Lung (tissue), 12 donors: ENCODE results near the gene CERS1. TPM values are rescaled to one million over a fixed set of nuclear protein-coding genes. Genes with fewer than 3 reads are reported as not detected.

Experiments
- ATAC-seq: fragments of 200-7000 bp; cut with Tn5 transposase; one replicate; pipeline ENCODE4 v1.9.1; 2020; ENCODE audit warnings: moderate number of reproducible peaks; ENCODE audit not compliant: insufficient read depth, low FRiP score
- DNase-seq, 3 donors: peaks; one replicate each; pipeline ENCODE4 v3.0.0-alpha.2; 2013 to 2017
- H3K27ac ChIP-seq, 2 donors: one replicate each; pipeline ENCODE4 v1.5.1; 2013; ENCODE audit warnings: mild to moderate bottlenecking in 2 of 2, moderate library complexity in 2 of 2, control low read depth in 1 of 2, inconsistent platforms in 1 of 2, low read depth in 1 of 2, low read length in 1 of 2
- H3K27me3 ChIP-seq, 3 donors: one replicate each; pipeline ENCODE4 v1.5.1; 2013; ENCODE audit warnings: low read length in 2 of 3; ENCODE audit not compliant: control insufficient read depth in 3 of 3, insufficient read depth in 3 of 3
- H3K36me3 ChIP-seq, 4 donors: one replicate each; pipeline ENCODE4 v1.5.1; 2013; ENCODE audit warnings: low read length in 4 of 4, mild to moderate bottlenecking in 1 of 4, moderate library complexity in 1 of 4; ENCODE audit not compliant: control insufficient read depth in 4 of 4, insufficient read depth in 4 of 4
- H3K4me1 ChIP-seq, 5 donors: one replicate each; pipeline ENCODE4 v1.5.1; 2013; ENCODE audit warnings: low read length in 5 of 5, mild to moderate bottlenecking in 2 of 5, moderate library complexity in 1 of 5; ENCODE audit not compliant: control insufficient read depth in 5 of 5, insufficient read depth in 5 of 5
- H3K4me3 ChIP-seq: one replicate; pipeline ENCODE4 v1.5.1; 2013; ENCODE audit warnings: mild to moderate bottlenecking, control low read depth, moderate library complexity
- H3K9ac ChIP-seq, 2 donors: one replicate each; pipeline ENCODE4 v1.5.1; 2013; ENCODE audit warnings: low read length in 2 of 2, control low read depth in 1 of 2; ENCODE audit not compliant: insufficient read depth in 1 of 2
- H3K9me3 ChIP-seq, 4 donors: one replicate each; pipeline ENCODE4 v1.5.1; 2013; ENCODE audit warnings: low read length in 3 of 4, mild to moderate bottlenecking in 1 of 4, moderate library complexity in 1 of 4; ENCODE audit not compliant: control insufficient read depth in 4 of 4, insufficient read depth in 3 of 4
- WGBS, 2 donors: extraction: QIAGEN DNeasy Blood & Tissue Kit; methylation state at CpG; one replicate each; pipeline ENCODE4 v1.1.7; 2013; 5-methylcytosine and 5-hydroxymethylcytosine counted together
- polyA plus RNA-seq, 2 donors: library from polyadenylated mRNA; stranded (reverse); fragments of 200-250 nt; gene quantifications; one replicate each; pipeline ENCODE4 v1.2.1, GENCODE V29; 2013
- total RNA-seq, 2 donors: library from RNA; depleted of rRNA in 1 of 2; stranded (reverse); fragments of >200 nt in 1 of 2; gene quantifications; one replicate each; pipeline ENCODE4 v1.2.1, GENCODE V29; 2014 to 2021
- TF ChIP-seq, protein P1 (sequence below): IDR thresholded peaks from 2 replicates; pipeline ENCODE4 v1.5.1; 2012; ENCODE audit warnings: mild to moderate bottlenecking; ENCODE audit errors: control extremely low read depth, extremely low read depth
- donor health status: control.
- donor health status: control.
- donor health status: Bipolar disorder and iron deficiency.
- donor health status: healthy.
- donor health status: DM: yes; HTN: yes; CAD: no.

Gene CERS1
- total and polyA plus RNA-seq, 4 donors = 0.14 to 1.7 (median 0.35) TPM

GRCh38 chr19:18912933-18913332 is 17.0 kb upstream of the CERS1 start:
- Histone ChIP-seq H3K36me3 (peaks cover 0 to 38% (median 17%) of the 10 kb centered on the region in 4 donors), H3K9ac (no peak overlapping the region), H3K9me3 (no peaks in the 10 kb centered on the region), H3K27ac (no peak overlapping the region), H3K27me3 (no peaks in the 10 kb centered on the region), H3K4me3 (no peak overlapping the region), H3K4me1 (peaks cover 0 to 4% (median 0%) of the 10 kb centered on the region in 5 donors)
- 97% methylated on average over 14 of the region's 14 CpGs for WGBS, 2 donors
- no peak for ATAC-seq
- TF ChIP-seq, protein P1, sequence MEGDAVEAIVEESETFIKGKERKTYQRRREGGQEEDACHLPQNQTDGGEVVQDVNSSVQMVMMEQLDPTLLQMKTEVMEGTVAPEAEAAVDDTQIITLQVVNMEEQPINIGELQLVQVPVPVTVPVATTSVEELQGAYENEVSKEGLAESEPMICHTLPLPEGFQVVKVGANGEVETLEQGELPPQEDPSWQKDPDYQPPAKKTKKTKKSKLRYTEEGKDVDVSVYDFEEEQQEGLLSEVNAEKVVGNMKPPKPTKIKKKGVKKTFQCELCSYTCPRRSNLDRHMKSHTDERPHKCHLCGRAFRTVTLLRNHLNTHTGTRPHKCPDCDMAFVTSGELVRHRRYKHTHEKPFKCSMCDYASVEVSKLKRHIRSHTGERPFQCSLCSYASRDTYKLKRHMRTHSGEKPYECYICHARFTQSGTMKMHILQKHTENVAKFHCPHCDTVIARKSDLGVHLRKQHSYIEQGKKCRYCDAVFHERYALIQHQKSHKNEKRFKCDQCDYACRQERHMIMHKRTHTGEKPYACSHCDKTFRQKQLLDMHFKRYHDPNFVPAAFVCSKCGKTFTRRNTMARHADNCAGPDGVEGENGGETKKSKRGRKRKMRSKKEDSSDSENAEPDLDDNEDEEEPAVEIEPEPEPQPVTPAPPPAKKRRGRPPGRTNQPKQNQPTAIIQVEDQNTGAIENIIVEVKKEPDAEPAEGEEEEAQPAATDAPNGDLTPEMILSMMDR = no peak
- no peak for DNase-seq

DNA sequence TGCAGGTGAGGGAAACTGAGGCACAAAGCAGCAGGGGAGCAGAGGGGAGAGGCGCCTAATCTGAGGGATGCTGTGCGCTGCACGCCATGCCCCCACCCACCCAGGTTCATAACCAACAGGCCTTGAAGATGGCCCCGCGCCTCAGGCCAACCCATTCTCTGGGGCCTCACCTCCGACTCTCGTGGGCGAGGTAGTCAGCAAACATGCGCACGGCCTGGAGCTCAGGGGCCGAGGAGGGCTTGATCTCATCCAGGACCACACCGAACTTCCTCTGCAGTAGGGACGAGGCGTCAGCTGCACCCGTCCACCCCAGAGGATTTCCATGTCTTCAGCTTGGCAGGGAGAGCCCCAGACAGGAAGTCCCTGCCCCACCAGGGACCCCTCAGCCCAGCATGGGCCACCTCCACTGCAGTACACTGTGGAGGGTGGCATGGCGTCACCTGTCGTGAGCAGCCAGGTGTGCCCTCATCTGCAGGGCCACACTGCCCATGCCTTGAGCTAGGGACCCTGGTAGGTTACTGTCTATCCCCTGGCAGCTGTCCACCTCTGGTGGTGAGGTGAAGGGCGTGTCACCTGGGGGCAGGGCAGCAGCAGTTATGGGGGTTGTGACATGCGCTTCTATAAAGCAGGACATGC is 15.0 kb upstream of the CERS1 start:
- Histone ChIP-seq H3K27ac (no peak overlapping the region), H3K4me1 (no peaks in the 10 kb centered on the region), H3K36me3 (peaks cover 0 to 58% (median 20%) of the 10 kb centered on the region in 4 donors), H3K4me3 (no peak overlapping the region), H3K9ac (no peak overlapping the region), H3K9me3 (no peaks in the 10 kb centered on the region), H3K27me3 (no peaks in the 10 kb centered on the region)
- WGBS, 2 donors = 95 to 96% methylated on average over 19 of the region's 19 CpGs
- DNase-seq = no peak
- ATAC-seq = no peak
- TF ChIP-seq, protein P1 = no peak

DNA sequence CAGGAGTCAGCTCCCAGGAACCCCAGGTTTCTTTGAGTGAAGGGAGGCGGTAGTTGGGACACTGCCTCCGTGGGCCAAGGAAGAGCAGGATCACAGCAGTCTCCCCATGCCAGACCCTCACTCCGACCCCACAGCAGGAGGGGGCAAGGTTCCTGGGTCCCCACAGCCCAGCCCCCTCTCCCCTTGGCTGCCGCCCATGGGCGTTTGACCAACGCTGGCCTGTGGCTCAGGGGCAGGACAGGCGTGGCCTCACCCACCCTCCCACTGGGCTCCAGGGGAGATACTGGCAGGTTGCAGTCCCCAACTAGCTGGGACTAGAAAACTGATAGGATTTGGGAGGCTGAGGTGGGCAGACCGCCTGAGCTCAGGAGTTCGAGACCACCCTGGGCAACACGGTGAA is 14.1 kb upstream of the CERS1 start:
- peaks cover 0 to 59% (median 19%) of the 10 kb centered on the region in 4 donors for H3K36me3 ChIP-seq

More for the DNA sequence above, 14.1 kb upstream of the CERS1 start:
- H3K4me3 ChIP-seq = no peak overlapping the region
- 88 to 94% methylated on average over 10 of the region's 10 CpGs for WGBS, 2 donors
- H3K27ac ChIP-seq = no peak overlapping the region
- H3K9me3 ChIP-seq = no peaks in the 10 kb centered on the region
- H3K27me3 ChIP-seq = no peaks in the 10 kb centered on the region
- no peak overlapping the region for H3K9ac ChIP-seq
- DNase-seq = no peak
- TF ChIP-seq, protein P1 = no peak
- H3K4me1 ChIP-seq = no peaks in the 10 kb centered on the region
- no peak for ATAC-seq
